ENCODE measurements around the gene ASB3. TPM values are rescaled to one million over a fixed set of nuclear protein-coding genes. Genes with fewer than 3 reads are reported as not detected.
"Not testable (repeated sequence)": the region's sequence is repeated elsewhere in the genome, so short reads cannot be mapped to it uniquely, and the experiment has no call there.

Gene ASB3
- total and polyA plus RNA-seq, 9 of the 15 experiments (the other 6 are each of a cell fraction or from before 2014, with no cell fraction given), result 13.6 to 35.3 (median 18.7) TPM

- TF ChIP-seq MEF2D (tag; conservative IDR thresholded peaks at IDR 0.05; ENCODE audit: low read depth) (no peak), ZBTB1 (CRISPR knock-in tag; IDR thresholded peaks at IDR 0.05; ENCODE audit: borderline replicate concordance, low read depth) (no peak), ZSCAN32 (CRISPR knock-in tag; IDR thresholded peaks at IDR 0.05) (no peak), SMC3 (conservative IDR thresholded peaks at IDR 0.05; ENCODE audit: insufficient read depth, low read depth, low read length) (no peak)
- TF ChIP-seq, protein P1, sequence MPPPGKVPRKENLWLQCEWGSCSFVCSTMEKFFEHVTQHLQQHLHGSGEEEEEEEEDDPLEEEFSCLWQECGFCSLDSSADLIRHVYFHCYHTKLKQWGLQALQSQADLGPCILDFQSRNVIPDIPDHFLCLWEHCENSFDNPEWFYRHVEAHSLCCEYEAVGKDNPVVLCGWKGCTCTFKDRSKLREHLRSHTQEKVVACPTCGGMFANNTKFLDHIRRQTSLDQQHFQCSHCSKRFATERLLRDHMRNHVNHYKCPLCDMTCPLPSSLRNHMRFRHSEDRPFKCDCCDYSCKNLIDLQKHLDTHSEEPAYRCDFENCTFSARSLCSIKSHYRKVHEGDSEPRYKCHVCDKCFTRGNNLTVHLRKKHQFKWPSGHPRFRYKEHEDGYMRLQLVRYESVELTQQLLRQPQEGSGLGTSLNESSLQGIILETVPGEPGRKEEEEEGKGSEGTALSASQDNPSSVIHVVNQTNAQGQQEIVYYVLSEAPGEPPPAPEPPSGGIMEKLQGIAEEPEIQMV (tag; conservative IDR thresholded peaks at IDR 0.05; ENCODE audit: low read depth), result no peak
Measured at GRCh38 chr2:53660886-53661285, 125.9 kb downstream of the ASB3 start (continued).

DNA sequence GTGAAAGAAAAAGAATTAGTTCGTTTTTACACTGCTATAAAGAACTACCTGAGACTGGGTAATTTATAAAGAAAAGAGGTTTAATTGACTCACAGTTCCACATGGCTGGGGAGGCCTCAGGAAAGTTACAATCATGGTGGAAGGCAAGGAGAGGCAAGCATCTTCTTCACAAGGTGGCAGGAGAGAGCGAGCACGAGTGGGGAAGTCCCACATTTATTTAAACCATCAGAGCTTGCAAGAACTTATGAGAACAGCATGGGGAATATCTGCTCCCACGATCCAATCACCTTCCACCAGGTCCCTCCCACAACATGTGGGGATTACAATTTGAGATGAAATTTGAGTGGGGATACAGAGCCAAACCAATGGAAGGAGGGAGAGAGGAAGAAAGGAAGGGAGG, 128.3 kb downstream of the ASB3 start:
- H3K9me3 ChIP-seq (replicated peaks; ENCODE audit: control insufficient read depth, insufficient read depth, low read depth, low read length); H3K27ac ChIP-seq (ENCODE audit: extremely low read depth, low read depth, low read length); H3K4me1 ChIP-seq (replicated peaks in 1 of 2; ENCODE audit: control insufficient read depth in 2 of 2, insufficient read depth in 2 of 2, low read length in 2 of 2); POLR2A ChIA-PET; H3K9me1 ChIP-seq (ENCODE audit: control insufficient read depth, insufficient read depth, low read length); in situ Hi-C loops (cut with MboI); H3K4me3 ChIP-seq; FAIRE-seq; H3K36me3 ChIP-seq (ENCODE audit: control insufficient read depth, insufficient read depth, low read length); intact Hi-C loops (cut with micrococcal nuclease); BruUV-seq (replicated peaks); CTCF ChIA-PET (ENCODE audit: low intra/inter-chr PET ratio); H3K4me2 ChIP-seq (ENCODE audit: insufficient read depth, low read length); H4K20me1 ChIP-seq (replicated peaks; ENCODE audit: control insufficient read depth, insufficient read depth, low read length); H3K79me2 ChIP-seq (ENCODE audit: control insufficient read depth, insufficient read depth, low read length); H3K27me3 ChIP-seq (ENCODE audit: control insufficient read depth in 2 of 2, insufficient read depth in 2 of 2, low read length in 2 of 2); H3K9ac ChIP-seq (ENCODE audit: insufficient read depth in 1 of 2, low read depth in 2 of 2, low read length in 2 of 2): not testable (repeated sequence)
- TF ChIP-seq RAD21 (CRISPR knock-in tag; conservative IDR thresholded peaks at IDR 0.05 in 1 of 2, IDR thresholded peaks at IDR 0.05 in 1 of 2), result peak in 1 of 2 experiments; percentile 31; a peak in 2 of 4 replicates
- TF ChIP-seq CTCF (IDR thresholded peaks at IDR 0.05 in 2 of 3, conservative IDR thresholded peaks at IDR 0.05 in 1 of 3; ENCODE audit: insufficient read depth in 2 of 3, low read depth in 1 of 3, low read length in 3 of 3), result peak in 2 of 3 experiments; percentile 6 to 34; a peak in 2 of 6 replicates
- H2AFZ ChIP-seq (ENCODE audit: low read depth, low read length), result 0 out of 2 replicates have a peak overlapping the region, but pooled peaks have one; percentile 30
- WGBS (ENCODE audit: insufficient coverage, low coverage, missing lambda C conversion rate), result 14% methylated on average over 4 of the region's 4 CpGs
- DNase-seq (ENCODE audit: extremely low read depth in 1 of 4, low spot score in 3 of 4), result peak in 1 of 4 experiments; percentile 18
- ATAC-seq, result peak; percentile 75
